ENCODE results near the gene HOXA6. TPM values are rescaled to one million over a fixed set of nuclear protein-coding genes. Genes with fewer than 3 reads are reported as not detected.

The HOXA6 gene
- polyA plus RNA-seq, 2 donors: 0.19 to 0.69 TPM

DNA sequence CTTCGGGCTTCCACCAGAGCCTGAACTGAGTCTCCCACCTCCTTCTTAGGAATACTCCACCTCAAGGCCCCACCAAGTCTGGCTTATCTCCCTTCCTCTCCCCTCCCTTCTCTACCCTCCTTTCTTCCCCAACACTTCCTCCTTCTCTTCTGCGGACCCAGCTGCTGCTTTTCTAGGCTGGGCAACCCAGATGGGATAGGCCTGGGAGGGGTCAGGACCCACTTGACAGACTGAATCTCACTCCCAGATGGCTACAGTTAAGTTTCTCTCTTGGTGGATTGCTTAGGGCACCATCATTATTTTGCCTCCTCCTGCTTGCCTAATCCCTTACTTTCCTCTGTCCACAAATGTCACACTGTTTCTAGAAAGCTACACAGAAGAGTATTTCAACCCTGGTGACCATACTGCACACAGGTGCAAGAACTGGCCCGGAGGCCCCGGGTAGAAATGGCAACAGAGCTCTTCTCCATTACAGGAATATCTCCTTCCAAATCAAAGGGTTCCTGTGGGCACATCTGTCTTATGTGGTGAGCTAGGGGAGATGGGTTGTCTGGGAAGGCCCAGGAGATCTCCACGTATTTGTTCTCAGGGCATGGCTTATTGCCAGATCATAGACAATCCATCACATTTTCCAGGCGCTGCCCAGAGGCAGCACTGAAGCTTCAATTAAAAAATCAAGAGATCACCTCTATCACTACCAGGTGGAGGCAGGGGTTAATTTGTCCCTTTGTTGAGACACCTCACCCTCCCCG lies 42.6 kb upstream of the HOXA6 start:
- H3K4me3 ChIP-seq (ENCODE audit: low read depth in 1 of 2, low read length in 2 of 2): no peak overlapping the region
- 40 to 52% methylated on average over 7 of the region's 7 CpGs for WGBS, 2 donors
- H3K4me1 ChIP-seq (ENCODE audit: control insufficient read depth in 2 of 2, insufficient read depth in 2 of 2, low read length in 1 of 2): peaks cover 23% of the 10 kb centered on the region in 2 donors
- peaks cover 0 to 2% of the 10 kb centered on the region in 2 donors for H3K9me3 ChIP-seq (ENCODE audit: control insufficient read depth in 2 of 2, insufficient read depth in 1 of 2, low read depth in 1 of 2, low read length in 1 of 2)
- H3K27me3 ChIP-seq (ENCODE audit: control insufficient read depth in 1 of 2, insufficient read depth in 2 of 2, low read length in 2 of 2): peaks cover 21 to 75% of the 10 kb centered on the region in 2 donors
- H3K27ac ChIP-seq (ENCODE audit: low read depth in 2 of 2, low read length in 1 of 2): no peak overlapping the region
- no peaks in the 10 kb centered on the region for H3K36me3 ChIP-seq (ENCODE audit: control insufficient read depth in 2 of 2, insufficient read depth in 2 of 2, low read length in 1 of 2)

- Histone ChIP-seq H3K9me3 (ENCODE audit: control insufficient read depth in 2 of 2, insufficient read depth in 1 of 2, low read depth in 1 of 2, low read length in 1 of 2) (peaks cover 0 to 6% of the 10 kb centered on the region in 2 donors), H3K4me1 (ENCODE audit: control insufficient read depth in 2 of 2, insufficient read depth in 2 of 2, low read length in 1 of 2) (peaks cover 23 to 30% of the 10 kb centered on the region in 2 donors)
Observed at GRCh38 chr7:27189295-27189996, 41.9 kb upstream of the HOXA6 start.

GRCh38 chr7:27188386-27189294 lies 41.1 kb upstream of the HOXA6 start:
- H3K4me1 ChIP-seq (ENCODE audit: control insufficient read depth in 2 of 2, insufficient read depth in 2 of 2, low read length in 1 of 2): peaks cover 23 to 30% of the 10 kb centered on the region in 2 donors
- H3K27ac ChIP-seq (ENCODE audit: low read depth in 2 of 2, low read length in 1 of 2): no peak overlapping the region
- 9% methylated on average over 49 of the region's 49 CpGs for WGBS, 2 donors
- peak overlapping the region; percentile 11 to 17 for H3K4me3 ChIP-seq (ENCODE audit: low read depth in 1 of 2, low read length in 2 of 2)
- peaks cover 10 to 80% of the 10 kb centered on the region in 2 donors for H3K27me3 ChIP-seq (ENCODE audit: control insufficient read depth in 1 of 2, insufficient read depth in 2 of 2, low read length in 2 of 2)
- no peaks in the 10 kb centered on the region for H3K36me3 ChIP-seq (ENCODE audit: control insufficient read depth in 2 of 2, insufficient read depth in 2 of 2, low read length in 1 of 2)
- H3K9me3 ChIP-seq (ENCODE audit: control insufficient read depth in 2 of 2, insufficient read depth in 1 of 2, low read depth in 1 of 2, low read length in 1 of 2): peaks cover 0 to 6% of the 10 kb centered on the region in 2 donors

More at GRCh38 chr7:27189295-27189996, 41.9 kb upstream of the HOXA6 start:
- Histone ChIP-seq H3K27me3 (ENCODE audit: control insufficient read depth in 1 of 2, insufficient read depth in 2 of 2, low read length in 2 of 2) (peaks cover 13 to 74% of the 10 kb centered on the region in 2 donors), H3K4me3 (ENCODE audit: low read depth in 1 of 2, low read length in 2 of 2) (no peak overlapping the region), H3K27ac (ENCODE audit: low read depth in 2 of 2, low read length in 1 of 2) (no peak overlapping the region), H3K36me3 (ENCODE audit: control insufficient read depth in 2 of 2, insufficient read depth in 2 of 2, low read length in 1 of 2) (no peaks in the 10 kb centered on the region)
- WGBS, 2 donors: 12 to 20% methylated on average over 22 of the region's 22 CpGs

DNA sequence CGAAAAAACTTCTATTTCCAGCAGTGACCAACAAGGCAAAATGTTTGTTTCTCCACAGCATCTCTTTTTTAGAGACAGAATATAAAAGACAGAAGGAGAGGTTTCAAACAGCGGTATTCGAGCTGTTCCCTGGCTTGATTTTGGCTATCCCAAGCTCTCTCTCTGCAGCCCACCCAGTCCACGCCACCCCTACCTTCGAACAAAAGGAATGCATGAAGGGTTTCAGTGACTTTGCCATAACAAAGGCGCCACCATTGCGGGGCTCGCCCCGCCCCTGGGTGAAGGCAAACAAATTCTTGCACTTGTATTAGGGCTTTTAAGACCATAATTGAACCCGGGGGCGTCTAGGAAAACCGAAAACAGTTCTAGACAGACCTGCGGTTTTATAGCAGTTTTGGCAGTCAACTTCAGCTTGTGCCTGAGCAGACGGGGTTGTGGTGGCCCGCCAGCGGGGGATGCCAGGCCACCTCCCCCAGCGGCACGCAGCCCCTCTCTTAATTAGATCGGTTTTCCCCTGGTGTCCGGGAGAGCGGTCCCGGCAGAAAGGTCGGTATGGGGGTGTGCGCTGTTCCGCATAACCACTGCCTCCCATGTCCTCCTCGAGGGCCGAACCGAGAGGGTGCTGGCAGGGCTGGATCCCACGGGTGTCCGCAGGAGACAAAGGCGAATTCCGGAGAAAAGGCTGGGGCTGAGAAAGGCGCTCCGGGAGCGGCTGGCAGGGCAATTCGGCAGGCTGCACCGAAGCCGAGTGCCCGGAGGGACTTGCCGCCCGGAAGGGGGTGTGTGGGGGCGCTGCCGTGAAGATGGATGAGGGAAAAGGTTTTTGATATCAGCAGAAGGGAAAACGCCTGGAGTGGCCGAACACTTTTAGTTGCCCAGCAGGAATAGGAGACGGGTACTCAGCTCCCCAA lies 40.2 kb upstream of the HOXA6 start:
- H3K27ac ChIP-seq (ENCODE audit: low read depth in 2 of 2, low read length in 1 of 2): no peak overlapping the region
- peaks cover 26 to 28% of the 10 kb centered on the region in 2 donors for H3K4me1 ChIP-seq (ENCODE audit: control insufficient read depth in 2 of 2, insufficient read depth in 2 of 2, low read length in 1 of 2)
- peaks cover 8 to 79% of the 10 kb centered on the region in 2 donors for H3K27me3 ChIP-seq (ENCODE audit: control insufficient read depth in 1 of 2, insufficient read depth in 2 of 2, low read length in 2 of 2)
- no peaks in the 10 kb centered on the region for H3K36me3 ChIP-seq (ENCODE audit: control insufficient read depth in 2 of 2, insufficient read depth in 2 of 2, low read length in 1 of 2)
- 8% methylated on average over 46 of the region's 46 CpGs for WGBS, 2 donors
- peaks cover 0 to 6% of the 10 kb centered on the region in 2 donors for H3K9me3 ChIP-seq (ENCODE audit: control insufficient read depth in 2 of 2, insufficient read depth in 1 of 2, low read depth in 1 of 2, low read length in 1 of 2)
- peak overlapping the region in 1 of 2 donors; percentile 2 for H3K4me3 ChIP-seq (ENCODE audit: low read depth in 1 of 2, low read length in 2 of 2)

DNA sequence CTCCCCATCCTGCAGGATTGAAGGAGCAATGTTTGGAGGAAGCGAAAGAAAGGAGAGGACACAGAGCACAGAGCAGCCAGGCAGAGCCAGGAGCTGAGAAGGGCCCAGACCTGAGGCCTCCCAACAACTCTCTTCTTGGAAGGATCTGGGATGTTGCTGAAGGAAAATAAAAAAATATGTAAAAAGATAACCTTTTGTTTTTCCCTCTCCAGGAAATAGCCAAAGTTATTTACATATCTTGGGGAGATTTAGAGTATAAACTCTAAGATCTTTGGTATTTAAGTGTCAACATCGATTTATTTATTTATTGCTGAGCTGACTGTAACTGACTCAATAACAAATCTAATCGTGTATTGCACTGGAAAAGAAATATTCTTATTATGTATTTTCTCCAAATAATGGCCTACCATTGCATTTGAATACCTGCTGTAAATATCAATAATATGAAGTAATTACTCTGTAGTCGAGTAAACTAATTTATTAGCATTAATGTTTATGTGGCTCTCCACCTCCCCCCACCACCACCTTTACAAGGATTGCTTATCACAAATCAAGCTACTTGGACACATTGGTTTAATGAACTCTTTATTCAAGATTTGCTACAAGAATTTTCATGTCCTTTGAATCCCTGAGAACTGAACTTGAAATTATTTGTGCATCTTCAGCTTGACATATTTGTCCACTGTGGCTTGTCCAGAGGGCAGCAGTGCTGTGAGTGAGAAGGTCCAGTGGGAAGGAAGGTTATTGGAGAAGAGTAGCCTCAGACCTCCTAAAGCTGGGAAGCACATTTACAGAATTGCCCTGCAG lies 39.3 kb upstream of the HOXA6 start:
- H3K36me3 ChIP-seq (ENCODE audit: control insufficient read depth in 2 of 2, insufficient read depth in 2 of 2, low read length in 1 of 2): no peaks in the 10 kb centered on the region
- whole genome bisulfite sequencing, 2 donors: 28 to 48% methylated on average over 4 of the region's 4 CpGs
- H3K27ac ChIP-seq (ENCODE audit: low read depth in 2 of 2, low read length in 1 of 2): no peak overlapping the region
- no peak overlapping the region for H3K4me3 ChIP-seq (ENCODE audit: low read depth in 1 of 2, low read length in 2 of 2)
- H3K9me3 ChIP-seq (ENCODE audit: control insufficient read depth in 2 of 2, insufficient read depth in 1 of 2, low read depth in 1 of 2, low read length in 1 of 2): peaks cover 0 to 6% of the 10 kb centered on the region in 2 donors
- H3K27me3 ChIP-seq (ENCODE audit: control insufficient read depth in 1 of 2, insufficient read depth in 2 of 2, low read length in 2 of 2): peaks cover 11 to 78% of the 10 kb centered on the region in 2 donors
- peaks cover 21 to 23% of the 10 kb centered on the region in 2 donors for H3K4me1 ChIP-seq (ENCODE audit: control insufficient read depth in 2 of 2, insufficient read depth in 2 of 2, low read length in 1 of 2)

DNA sequence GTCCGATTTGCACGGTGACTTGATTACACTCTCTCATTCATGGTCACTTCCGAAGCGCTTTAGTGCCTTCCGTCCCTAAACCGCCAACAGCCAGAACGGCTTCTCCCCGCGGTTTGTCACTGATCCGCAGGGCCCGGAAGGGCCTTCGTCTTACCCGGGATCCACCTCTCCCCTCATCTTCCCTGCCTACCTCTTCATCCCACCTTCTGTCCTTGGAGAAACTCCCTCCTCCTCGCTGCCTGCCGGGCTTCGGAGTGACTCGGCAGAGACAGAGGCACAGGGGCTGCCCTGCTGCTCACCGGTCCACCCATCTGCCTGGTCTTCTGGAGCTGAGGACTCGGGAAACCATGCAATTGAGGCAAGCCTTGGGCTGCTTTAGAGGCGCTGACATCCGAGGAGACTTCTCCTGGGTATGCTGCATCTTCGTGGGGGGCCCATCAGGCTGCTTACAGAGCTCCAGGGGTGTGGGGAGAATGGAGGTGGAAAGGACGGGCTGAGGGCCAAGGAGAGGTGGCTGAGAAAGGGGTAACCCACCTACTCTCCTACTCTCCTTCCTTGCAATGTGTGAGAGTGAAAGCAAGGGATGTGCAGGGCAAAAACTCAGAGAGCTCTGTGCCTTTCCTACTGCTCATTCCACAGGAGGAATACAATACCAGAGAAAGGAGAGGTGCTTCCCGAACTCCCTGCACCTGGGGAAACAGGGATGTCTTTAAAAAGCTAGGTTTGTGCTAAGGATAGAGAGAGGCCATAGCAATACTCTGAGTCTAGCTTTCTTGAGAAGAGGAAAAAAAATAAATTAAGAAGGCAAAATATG lies 38.5 kb upstream of the HOXA6 start:
- WGBS, 2 donors: 12 to 15% methylated on average over 24 of the region's 24 CpGs
- H3K36me3 ChIP-seq (ENCODE audit: control insufficient read depth in 2 of 2, insufficient read depth in 2 of 2, low read length in 1 of 2): no peaks in the 10 kb centered on the region
- H3K4me1 ChIP-seq (ENCODE audit: control insufficient read depth in 2 of 2, insufficient read depth in 2 of 2, low read length in 1 of 2): peaks cover 20 to 23% of the 10 kb centered on the region in 2 donors
- H3K4me3 ChIP-seq (ENCODE audit: low read depth in 1 of 2, low read length in 2 of 2): no peak overlapping the region
- H3K27ac ChIP-seq (ENCODE audit: low read depth in 2 of 2, low read length in 1 of 2): no peak overlapping the region
- H3K27me3 ChIP-seq (ENCODE audit: control insufficient read depth in 1 of 2, insufficient read depth in 2 of 2, low read length in 2 of 2): peaks cover 4 to 73% of the 10 kb centered on the region in 2 donors
- peaks cover 0 to 6% of the 10 kb centered on the region in 2 donors for H3K9me3 ChIP-seq (ENCODE audit: control insufficient read depth in 2 of 2, insufficient read depth in 1 of 2, low read depth in 1 of 2, low read length in 1 of 2)

- H3K27me3 ChIP-seq (ENCODE audit: control insufficient read depth in 1 of 2, insufficient read depth in 2 of 2, low read length in 2 of 2): peaks cover 7 to 71% of the 10 kb centered on the region in 2 donors
- H3K36me3 ChIP-seq (ENCODE audit: control insufficient read depth in 2 of 2, insufficient read depth in 2 of 2, low read length in 1 of 2): no peaks in the 10 kb centered on the region
- no peak within 1 kb of the TSS for H3K27ac ChIP-seq (ENCODE audit: low read depth in 2 of 2, low read length in 1 of 2)
- peaks cover 0 to 6% of the 10 kb centered on the region in 2 donors for H3K9me3 ChIP-seq (ENCODE audit: control insufficient read depth in 2 of 2, insufficient read depth in 1 of 2, low read depth in 1 of 2, low read length in 1 of 2)
- peaks cover 19 to 23% of the 10 kb centered on the region in 2 donors for H3K4me1 ChIP-seq (ENCODE audit: control insufficient read depth in 2 of 2, insufficient read depth in 2 of 2, low read length in 1 of 2)
- H3K4me3 ChIP-seq (ENCODE audit: low read depth in 1 of 2, low read length in 2 of 2): peak within 1 kb of the TSS; percentile 33 to 44
- 9 to 12% methylated on average over 43 of the region's 43 CpGs for WGBS, 2 donors
Observed at GRCh38 chr7:27185013-27185853, 37.7 kb upstream of the HOXA6 start, which contains the start of gene HOXA11. HOXA11 (minus strand) TSS chr7:27185232; CDS start chr7:27185144, 88 bp downstream.

Measured in esophagus (tissue), 2 donors.